ENCODE results near the gene PEX10. TPM values are rescaled to one million over a fixed set of nuclear protein-coding genes. Genes with fewer than 3 reads are reported as not detected.
A peak's percentile ranks its signal among the peaks of the same experiment; 100 is the strongest.

The PEX10 gene
- polyA plus RNA-seq, 3 donors: 17.6 to 21.4 (median 19.2) TPM

- peak; percentile 96 to 97 (median 96) for DNase-seq (ENCODE audit: low read depth in 3 of 3, low spot score in 2 of 3)
These were observed 21.1 kb downstream of the PEX10 start, which contains the start of the genes MORN1 and RER1 for GRCh38 chr1:2391041-2391930. Gene MORN1, minus strand, starts transcription at chr1:2391554. Its CDS starts 21 bp downstream, at chr1:2391533. Gene RER1, plus strand, starts transcription at chr1:2391841. Its CDS starts 3,950 bp downstream, at chr1:2395791.

GRCh38 chr1:2389644-2390043, 22.7 kb downstream of the PEX10 start:
- no peak for DNase-seq (ENCODE audit: low read depth in 3 of 3, low spot score in 2 of 3)

GRCh38 chr1:2388004-2388913, 24.1 kb downstream of the PEX10 start:
- no peak for DNase-seq (ENCODE audit: low read depth in 3 of 3, low spot score in 2 of 3)

GRCh38 chr1:2386636-2387611, 25.4 kb downstream of the PEX10 start:
- no peak for DNase-seq (ENCODE audit: low read depth in 3 of 3, low spot score in 2 of 3)

- no peak for DNase-seq (ENCODE audit: low read depth in 3 of 3, low spot score in 2 of 3)
These were observed 26.6 kb downstream of the PEX10 start for GRCh38 chr1:2385606-2386280.

GRCh38 chr1:2384941-2385481, 27.4 kb downstream of the PEX10 start:
- DNase-seq (ENCODE audit: low read depth in 3 of 3, low spot score in 2 of 3): no peak

GRCh38 chr1:2384130-2384860, 28.1 kb downstream of the PEX10 start:
- no peak for DNase-seq (ENCODE audit: low read depth in 3 of 3, low spot score in 2 of 3)

GRCh38 chr1:2383576-2383975, 28.8 kb downstream of the PEX10 start:
- DNase-seq (ENCODE audit: low read depth in 3 of 3, low spot score in 2 of 3): no peak

- DNase-seq (ENCODE audit: low read depth in 3 of 3, low spot score in 2 of 3): no peak
These were observed 29.6 kb downstream of the PEX10 start for GRCh38 chr1:2382621-2383361.

- DNase-seq (ENCODE audit: low read depth in 3 of 3, low spot score in 2 of 3): peak in 2 of 3 donors; percentile 52 to 56
These were observed 30.4 kb downstream of the PEX10 start for GRCh38 chr1:2381741-2382620.

GRCh38 chr1:2380816-2381591, 31.4 kb downstream of the PEX10 start:
- no peak for DNase-seq (ENCODE audit: low read depth in 3 of 3, low spot score in 2 of 3)

GRCh38 chr1:2379733-2380404, 32.5 kb downstream of the PEX10 start:
- no peak for DNase-seq (ENCODE audit: low read depth in 3 of 3, low spot score in 2 of 3)

GRCh38 chr1:2378956-2379732, 33.2 kb downstream of the PEX10 start:
- no peak for DNase-seq (ENCODE audit: low read depth in 3 of 3, low spot score in 2 of 3)

- no peak for DNase-seq (ENCODE audit: low read depth in 3 of 3, low spot score in 2 of 3)
These were observed 33.9 kb downstream of the PEX10 start for GRCh38 chr1:2378441-2378851.

Data from right renal cortex interstitium (tissue), 3 donors.